Tibial nerve (tissue), 3 donors: ENCODE measurements around the gene KLC1.

Experiments used
- CTCF ChIP-seq, 5 experiments: fragments of 200-600 bp in 3 of 5; fragments of 450-650 bp in 2 of 5; sonication (generic) in 3 of 5; IDR thresholded peaks; one replicate each; pipeline ENCODE4 v1.5.1; 2016 to 2019; ENCODE audit warnings: antibody characterized with exemption in 5 of 5, mild to moderate bottlenecking in 3 of 5, moderate library complexity in 2 of 5
- POLR2A ChIP-seq, 2 donors: fragments of 450-650 bp; IDR thresholded peaks; one replicate each; pipeline ENCODE4 v1.6.1; 2017; ENCODE audit warnings: antibody characterized with exemption in 2 of 2, mild to moderate bottlenecking in 2 of 2, moderate library complexity in 2 of 2

GRCh38 chr14:103654619-103655018 is 25.6 kb downstream of the KLC1 start:
- TF ChIP-seq CTCF (IDR thresholded peaks at IDR 0.05) (no peak), POLR2A (IDR thresholded peaks at IDR 0.05) (no peak)
